Panc1 (cell line): ENCODE measurements around the gene ZNF236.

Experiments used
- REST ChIP-seq, 2 experiments: IDR thresholded peaks; 2 replicates each; pipeline ENCODE4 v1.6.1; 2011 to 2012; ENCODE audit warnings: low read depth in 2 of 2, control low read depth in 1 of 2, low read length in 1 of 2, mild to moderate bottlenecking in 1 of 2, moderate library complexity in 1 of 2; ENCODE audit not compliant: insufficient read depth in 1 of 2
- TCF7L2 ChIP-seq: IDR thresholded peaks from 2 replicates; pipeline ENCODE4 v1.6.1; 2011; ENCODE audit warnings: mild to moderate bottlenecking, low read depth, low read length, inconsistent platforms
- TF ChIP-seq, protein P1 (sequence below): fragments of 450-650 bp; IDR thresholded peaks from 2 replicates; pipeline ENCODE4 v1.5.1; 2017; ENCODE audit warnings: mild to moderate bottlenecking

GRCh38 chr18:76936877-76937276 is 114.5 kb downstream of the ZNF236 start:
- TF ChIP-seq, protein P1, sequence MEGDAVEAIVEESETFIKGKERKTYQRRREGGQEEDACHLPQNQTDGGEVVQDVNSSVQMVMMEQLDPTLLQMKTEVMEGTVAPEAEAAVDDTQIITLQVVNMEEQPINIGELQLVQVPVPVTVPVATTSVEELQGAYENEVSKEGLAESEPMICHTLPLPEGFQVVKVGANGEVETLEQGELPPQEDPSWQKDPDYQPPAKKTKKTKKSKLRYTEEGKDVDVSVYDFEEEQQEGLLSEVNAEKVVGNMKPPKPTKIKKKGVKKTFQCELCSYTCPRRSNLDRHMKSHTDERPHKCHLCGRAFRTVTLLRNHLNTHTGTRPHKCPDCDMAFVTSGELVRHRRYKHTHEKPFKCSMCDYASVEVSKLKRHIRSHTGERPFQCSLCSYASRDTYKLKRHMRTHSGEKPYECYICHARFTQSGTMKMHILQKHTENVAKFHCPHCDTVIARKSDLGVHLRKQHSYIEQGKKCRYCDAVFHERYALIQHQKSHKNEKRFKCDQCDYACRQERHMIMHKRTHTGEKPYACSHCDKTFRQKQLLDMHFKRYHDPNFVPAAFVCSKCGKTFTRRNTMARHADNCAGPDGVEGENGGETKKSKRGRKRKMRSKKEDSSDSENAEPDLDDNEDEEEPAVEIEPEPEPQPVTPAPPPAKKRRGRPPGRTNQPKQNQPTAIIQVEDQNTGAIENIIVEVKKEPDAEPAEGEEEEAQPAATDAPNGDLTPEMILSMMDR: no peak
- TF ChIP-seq TCF7L2: no peak
- TF ChIP-seq REST (IDR thresholded peaks at IDR 0.05; ENCODE audit: insufficient read depth in 1 of 2, low read depth in 2 of 2, low read length in 1 of 2): no peak
